D721Med (cell line): ENCODE results near the gene PTGER2.

Source experiments
- DNase-seq: peaks from one replicate; pipeline ENCODE4 v3.0.0; 2011; ENCODE audit warnings: low spot score; ENCODE audit not compliant: insufficient read length
- FAIRE-seq: peaks from 2 replicates; lab custom pipeline; 2011; peaks lifted over from hg19 to GRCh38; lab: Jason Lieb, UNC
- CTCF ChIP-seq: IDR thresholded peaks from 2 replicates; pipeline ENCODE4 v1.5.1; 2012; ENCODE audit warnings: mild to moderate bottlenecking, control low read depth; ENCODE audit not compliant: insufficient read depth; ENCODE audit errors: missing control alignments

Gene PTGER2

GRCh38 chr14:52355526-52355925, 41.4 kb downstream of the PTGER2 start:
- no peak for TF ChIP-seq CTCF
- FAIRE-seq: no peak
- no peak for DNase-seq

- FAIRE-seq (no peak), DNase-seq (no peak)
- TF ChIP-seq CTCF: no peak
Measured at GRCh38 chr14:52356025-52356424, 41.9 kb downstream of the PTGER2 start.

DNA sequence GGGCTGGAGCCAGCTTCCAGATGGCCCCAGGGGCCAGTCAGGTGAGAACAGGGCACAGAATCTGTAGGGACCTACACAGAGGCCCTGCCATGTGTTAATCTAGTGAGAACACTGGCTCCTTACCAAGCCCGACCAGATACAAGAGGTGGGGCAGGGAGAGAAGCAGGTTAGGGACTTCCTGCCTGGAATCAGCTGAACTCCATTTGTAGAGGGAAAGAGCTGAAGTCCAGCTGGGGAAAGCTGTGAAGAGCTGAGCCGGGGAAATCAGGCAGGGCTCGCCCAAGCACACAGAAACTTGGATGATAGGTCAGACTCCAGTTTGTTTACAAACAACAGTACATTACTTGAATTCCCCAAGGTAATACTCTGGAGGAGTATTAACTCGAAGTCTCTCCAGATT, 46.7 kb downstream of the PTGER2 start:
- FAIRE-seq (no peak), DNase-seq (no peak)
- no peak for TF ChIP-seq CTCF

- TF ChIP-seq CTCF: no peak
- no peak for FAIRE-seq
- no peak for DNase-seq
Measured at GRCh38 chr14:52363041-52363704, 49.1 kb downstream of the PTGER2 start.

GRCh38 chr14:52363961-52364360, 49.8 kb downstream of the PTGER2 start:
- FAIRE-seq: no peak
- no peak for TF ChIP-seq CTCF
- no peak for DNase-seq

- FAIRE-seq (no peak), DNase-seq (no peak)
- no peak for TF ChIP-seq CTCF
Measured at GRCh38 chr14:52365071-52365470, 51.0 kb downstream of the PTGER2 start.

DNA sequence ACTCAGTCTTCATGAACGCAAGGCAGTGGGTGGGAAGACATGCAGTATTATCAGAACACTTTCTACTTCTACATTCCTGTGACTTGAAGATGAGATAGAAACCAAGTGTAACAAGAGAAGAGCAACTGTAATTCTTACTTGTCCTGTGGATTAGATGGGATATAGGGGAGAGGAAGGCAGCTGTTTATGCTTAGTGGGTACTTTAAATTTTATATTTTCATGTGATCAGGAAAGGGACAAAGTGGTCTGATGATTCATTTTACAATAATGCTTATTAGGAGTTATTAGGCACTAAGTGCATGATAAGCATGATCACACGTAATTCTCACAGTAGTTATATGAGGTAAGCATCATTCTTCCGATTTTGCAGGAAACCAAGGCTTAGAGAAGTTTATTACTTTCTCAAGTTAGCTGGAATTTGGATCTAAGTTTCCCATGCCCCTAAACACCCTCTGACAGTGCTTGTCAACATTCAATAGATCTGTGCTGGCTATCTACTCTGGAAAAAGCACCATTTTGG, 52.7 kb downstream of the PTGER2 start:
- DNase-seq (no peak), FAIRE-seq (no peak)
- TF ChIP-seq CTCF: no peak
